Measurements from ENCODE around the gene PI3. TPM values are rescaled to one million over a fixed set of nuclear protein-coding genes. Genes with fewer than 3 reads are reported as not detected.

Gene PI3
- total and polyA plus RNA-seq, 2 of the 8 experiments (the other 6 are each of a cell fraction or from before 2014, with no cell fraction given) = not detected

GRCh38 chr20:45149062-45149461 lies 25.6 kb upstream of the PI3 start (continued):
- no peak for TF ChIP-seq EGR1 (IDR thresholded peaks at IDR 0.05; ENCODE audit: borderline replicate concordance, low read depth, low read length)
- TF ChIP-seq GABPA (IDR thresholded peaks at IDR 0.05; ENCODE audit: borderline replicate concordance, insufficient read depth, low read length) = no peak
- no peak for TF ChIP-seq YY1 (IDR thresholded peaks at IDR 0.05; ENCODE audit: low read depth, low read length)
- no peak for TF ChIP-seq FOSL1 (IDR thresholded peaks at IDR 0.05; ENCODE audit: insufficient read depth, low read depth, low read length)
- TF ChIP-seq JUN (IDR thresholded peaks at IDR 0.05; ENCODE audit: low read depth, low read length) = no peak
- no peak for TF ChIP-seq POLR2AphosphoS5 (IDR thresholded peaks at IDR 0.05; ENCODE audit: low read depth, low read length)
